ENCODE data around the gene ERCC6L. TPM values are rescaled to one million over a fixed set of nuclear protein-coding genes. Genes with fewer than 3 reads are reported as not detected.

The ERCC6L gene
- total and polyA plus RNA-seq, 7 donors = 0.01 to 0.22 (median 0.03) TPM; not detected in 4

DNA sequence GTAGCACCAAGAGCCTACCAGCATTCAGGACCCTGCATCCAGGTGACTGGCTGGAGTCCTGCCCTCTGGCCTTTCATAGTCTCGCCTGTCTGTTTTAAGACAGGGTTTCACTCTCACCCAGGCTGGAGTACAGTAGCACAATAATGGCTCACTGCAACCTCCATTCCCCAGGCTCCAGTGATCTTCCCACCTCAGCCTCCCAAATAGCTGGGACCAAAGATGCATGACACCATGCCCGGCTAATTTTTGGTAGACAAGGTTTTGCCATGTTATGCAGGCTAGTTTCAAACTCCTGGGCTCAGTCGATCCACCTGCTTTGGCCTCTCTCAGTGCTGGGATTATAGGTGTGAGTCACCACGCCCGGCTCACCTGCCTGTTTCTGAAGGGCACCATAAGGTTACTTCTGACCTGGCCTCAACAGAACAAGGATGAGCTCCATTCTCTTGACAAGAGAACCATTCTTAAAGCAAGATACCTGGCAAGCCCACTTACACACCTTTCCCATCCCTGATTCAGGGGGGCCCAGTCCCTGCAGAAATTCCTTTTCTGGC is 31.6 kb upstream of the ERCC6L start:
- Histone ChIP-seq H3K27ac (peak overlapping the region; percentile 38), H3K36me3 (ENCODE audit: insufficient read depth in 1 of 2, low read depth in 1 of 2) (peaks cover 10 to 82% of the 10 kb centered on the region in 2 donors), H3K4me1 (peaks cover 6% of the 10 kb centered on the region), H3K4me3 (no peak overlapping the region), H3K27me3 (ENCODE audit: insufficient read depth in 3 of 3, low read length in 2 of 3) (no peaks in the 10 kb centered on the region), H3K9me3 (no peaks in the 10 kb centered on the region)
- TF ChIP-seq, protein P1, sequence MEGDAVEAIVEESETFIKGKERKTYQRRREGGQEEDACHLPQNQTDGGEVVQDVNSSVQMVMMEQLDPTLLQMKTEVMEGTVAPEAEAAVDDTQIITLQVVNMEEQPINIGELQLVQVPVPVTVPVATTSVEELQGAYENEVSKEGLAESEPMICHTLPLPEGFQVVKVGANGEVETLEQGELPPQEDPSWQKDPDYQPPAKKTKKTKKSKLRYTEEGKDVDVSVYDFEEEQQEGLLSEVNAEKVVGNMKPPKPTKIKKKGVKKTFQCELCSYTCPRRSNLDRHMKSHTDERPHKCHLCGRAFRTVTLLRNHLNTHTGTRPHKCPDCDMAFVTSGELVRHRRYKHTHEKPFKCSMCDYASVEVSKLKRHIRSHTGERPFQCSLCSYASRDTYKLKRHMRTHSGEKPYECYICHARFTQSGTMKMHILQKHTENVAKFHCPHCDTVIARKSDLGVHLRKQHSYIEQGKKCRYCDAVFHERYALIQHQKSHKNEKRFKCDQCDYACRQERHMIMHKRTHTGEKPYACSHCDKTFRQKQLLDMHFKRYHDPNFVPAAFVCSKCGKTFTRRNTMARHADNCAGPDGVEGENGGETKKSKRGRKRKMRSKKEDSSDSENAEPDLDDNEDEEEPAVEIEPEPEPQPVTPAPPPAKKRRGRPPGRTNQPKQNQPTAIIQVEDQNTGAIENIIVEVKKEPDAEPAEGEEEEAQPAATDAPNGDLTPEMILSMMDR (IDR thresholded peaks at IDR 0.05) = no peak
- no peak for DNase-seq
- intact Hi-C loops (cut with DNase I) = no loop called here
- 80 to 93% (median 93%) methylated on average over 4 to 5 of the region's 5 CpGs for WGBS, 3 donors
- ATAC-seq = no peak

DNA sequence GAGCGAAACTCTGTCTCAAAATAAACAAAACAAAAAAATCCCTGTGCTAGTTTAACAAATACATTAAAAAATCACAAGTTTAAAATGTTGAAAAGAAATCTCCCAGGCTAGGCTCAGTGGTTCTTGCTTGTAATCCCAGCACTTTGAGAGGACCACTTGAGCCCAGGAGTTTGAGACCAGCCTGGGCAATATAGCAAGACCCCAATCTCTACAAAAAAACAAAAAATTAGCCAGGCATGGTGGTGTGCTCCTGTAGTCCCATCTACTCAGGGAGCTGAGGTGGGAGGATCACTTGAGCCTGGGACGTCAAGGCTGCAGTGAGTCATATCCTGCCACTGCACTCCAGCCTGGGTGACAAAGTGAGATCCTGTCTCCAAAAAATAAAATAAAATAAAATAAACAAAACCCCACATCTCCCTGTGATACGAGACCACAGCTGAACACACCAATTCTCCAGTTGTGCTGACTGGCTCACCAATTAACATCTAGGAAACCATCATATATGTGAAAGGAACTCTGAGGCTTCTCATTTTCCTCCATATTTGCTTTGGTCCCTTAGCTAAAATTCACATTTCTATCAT is 30.9 kb upstream of the ERCC6L start:
- TF ChIP-seq, protein P1 (IDR thresholded peaks at IDR 0.05) = no peak
- no peak overlapping the region for H3K4me3 ChIP-seq
- H3K27ac ChIP-seq = peak overlapping the region; percentile 38
- H3K4me1 ChIP-seq = peaks cover 4% of the 10 kb centered on the region
- H3K27me3 ChIP-seq (ENCODE audit: insufficient read depth in 3 of 3, low read length in 2 of 3) = no peaks in the 10 kb centered on the region
- H3K9me3 ChIP-seq = no peaks in the 10 kb centered on the region
- peaks cover 7 to 76% of the 10 kb centered on the region in 2 donors for H3K36me3 ChIP-seq (ENCODE audit: insufficient read depth in 1 of 2, low read depth in 1 of 2)
- ATAC-seq = peak; percentile 41 to 56 (median 48)
- no peak for DNase-seq
- 61 to 67% (median 66%) methylated on average over 3 of the region's 3 CpGs for WGBS, 3 donors
- intact Hi-C loops (cut with DNase I) = no loop called here

DNA sequence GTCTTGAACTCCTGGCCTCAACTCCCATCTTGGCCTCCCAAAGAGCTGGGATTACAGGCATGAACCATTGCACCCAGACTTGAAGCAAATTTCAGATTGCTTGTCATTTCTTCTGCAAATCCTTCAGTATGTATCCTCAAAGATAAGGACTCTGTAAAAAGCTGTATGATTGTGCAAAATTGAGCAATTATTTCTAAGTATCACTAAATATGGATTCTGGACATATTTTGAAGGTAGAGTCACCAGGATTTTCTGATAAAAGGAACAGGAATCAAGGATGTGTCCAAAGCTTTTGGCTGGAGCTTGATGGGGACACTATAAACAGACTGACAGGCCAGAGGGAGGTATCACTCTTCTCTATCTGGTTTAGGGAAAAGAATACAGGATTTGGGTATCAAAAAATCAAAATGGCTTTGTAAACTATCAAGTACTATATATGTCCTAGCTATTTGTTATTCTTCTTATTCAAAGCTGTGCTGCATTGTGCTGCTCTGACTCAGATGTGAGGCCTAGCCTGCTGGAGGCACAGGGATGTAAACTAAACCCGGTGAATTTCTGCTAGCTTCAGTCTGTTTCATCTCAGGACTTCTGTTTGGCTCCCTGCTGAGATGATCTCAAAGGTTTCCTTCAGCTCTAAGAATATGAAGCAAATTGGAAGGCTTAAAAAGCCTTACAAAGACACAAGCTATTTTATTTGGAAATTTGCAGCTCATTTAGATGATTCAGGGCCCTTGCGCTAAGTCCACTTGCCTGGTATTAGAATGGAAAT is 30.0 kb upstream of the ERCC6L start:
- no peak for ATAC-seq
- intact Hi-C loops (cut with DNase I) = no loop called here
- H3K27ac ChIP-seq = peak overlapping the region; percentile 38
- H3K27me3 ChIP-seq (ENCODE audit: insufficient read depth in 3 of 3, low read length in 2 of 3) = no peaks in the 10 kb centered on the region
- no peak overlapping the region for H3K4me3 ChIP-seq
- 92 to 97% (median 92%) methylated on average over 2 of the region's 2 CpGs for WGBS, 3 donors
- no peak for DNase-seq
- TF ChIP-seq, protein P1 (IDR thresholded peaks at IDR 0.05) = no peak
- no peaks in the 10 kb centered on the region for H3K4me1 ChIP-seq
- no peaks in the 10 kb centered on the region for H3K9me3 ChIP-seq
- peaks cover 7 to 66% of the 10 kb centered on the region in 2 donors for H3K36me3 ChIP-seq (ENCODE audit: insufficient read depth in 1 of 2, low read depth in 1 of 2)

DNA sequence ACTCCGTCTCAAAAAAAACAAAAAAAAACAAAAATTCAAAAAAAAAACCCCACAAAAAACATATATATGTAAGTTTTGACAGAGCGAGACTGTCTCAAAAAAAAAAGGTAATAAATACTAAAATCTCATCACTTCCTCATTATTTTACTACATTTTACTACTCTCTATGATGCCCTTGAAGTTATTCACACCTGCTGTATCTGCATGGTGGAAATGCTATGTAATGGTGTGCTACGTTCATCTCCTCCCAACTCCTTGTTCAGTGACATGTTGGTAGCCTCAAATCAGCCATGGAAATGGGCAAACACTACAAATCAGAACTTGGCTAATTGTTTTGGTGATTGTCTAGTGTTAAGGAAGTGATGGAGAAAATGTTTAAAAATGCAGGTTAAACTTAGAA is 26.4 kb upstream of the ERCC6L start:
- H3K9me3 ChIP-seq = no peaks in the 10 kb centered on the region
- H3K27ac ChIP-seq = no peak overlapping the region
- DNase-seq = no peak
- H3K4me1 ChIP-seq = no peaks in the 10 kb centered on the region
- 95 to 98% (median 96%) methylated on average over 3 of the region's 3 CpGs for WGBS, 3 donors
- no peaks in the 10 kb centered on the region for H3K27me3 ChIP-seq (ENCODE audit: insufficient read depth in 3 of 3, low read length in 2 of 3)
- no peak for ATAC-seq
- TF ChIP-seq, protein P1 (IDR thresholded peaks at IDR 0.05) = no peak
- H3K36me3 ChIP-seq (ENCODE audit: insufficient read depth in 1 of 2, low read depth in 1 of 2) = peaks cover 0 to 31% of the 10 kb centered on the region in 2 donors
- intact Hi-C loops (cut with DNase I) = no loop called here
- no peak overlapping the region for H3K4me3 ChIP-seq

Measured in psoas muscle (tissue), 8 donors.